ENCODE data around the gene PRG3. TPM values are rescaled to one million over a fixed set of nuclear protein-coding genes. Genes with fewer than 3 reads are reported as not detected.

Gene PRG3
- total and polyA plus RNA-seq, 9 of the 15 experiments (the other 6 are each of a cell fraction or from before 2014, with no cell fraction given) = 0.18 to 0.55 (median 0.38) TPM; not detected in 6

- TF ChIP-seq HOMEZ (CRISPR knock-in tag; IDR thresholded peaks at IDR 0.05) (no peak), NR2C2 (CRISPR knock-in tag; IDR thresholded peaks at IDR 0.05) (no peak), NR2C2 (tag; IDR thresholded peaks at IDR 0.05) (no peak), ZC3H11A (IDR thresholded peaks at IDR 0.05; ENCODE audit: low read depth, low read length) (no peak), CXXC5 (CRISPR knock-in tag; IDR thresholded peaks at IDR 0.05) (peak; percentile 28; the same call in 1 of the 2 replicates), ZBTB7A (IDR thresholded peaks at IDR 0.05; ENCODE audit: borderline replicate concordance, control insufficient read depth, low read depth, low read length) (no peak), ZNF644 (tag; IDR thresholded peaks at IDR 0.05; ENCODE audit: low read depth) (no peak), BHLHE40 (IDR thresholded peaks at IDR 0.05; ENCODE audit: low read length) (0 out of 2 replicates have a peak, but pooled peaks have one; percentile 52), TAF1 (IDR thresholded peaks at IDR 0.05; ENCODE audit: control insufficient read depth, extremely low read depth, insufficient read depth, low read length, severe bottlenecking) (no peak), NBN (IDR thresholded peaks at IDR 0.05; ENCODE audit: low read depth) (no peak), ZNF311 (CRISPR knock-in tag; IDR thresholded peaks at IDR 0.05) (no peak), PBX2 (CRISPR knock-in tag; IDR thresholded peaks at IDR 0.05; ENCODE audit: low read depth) (peak; percentile 74), PBX2 (tag; conservative IDR thresholded peaks at IDR 0.05; ENCODE audit: low read depth) (peak; percentile 97), ATF7 (IDR thresholded peaks at IDR 0.05) (peak; percentile 28; the same call in 1 of the 2 replicates), ZFP91 (CRISPR knock-in tag; IDR thresholded peaks at IDR 0.05) (no peak), ZNF668 (CRISPR knock-in tag; IDR thresholded peaks at IDR 0.05) (no peak), IFI16 (CRISPR knock-in tag; IDR thresholded peaks at IDR 0.05) (no peak), ATF6 (CRISPR knock-in tag; IDR thresholded peaks at IDR 0.05) (no peak), MEIS2 (IDR thresholded peaks at IDR 0.05; ENCODE audit: partially characterized antibody) (peak; percentile 99), FUS (optimal IDR thresholded peaks at IDR 0.05; ENCODE audit: low read depth, low read length) (no peak), CHD4 (IDR thresholded peaks at IDR 0.05; ENCODE audit: insufficient read depth, insufficient replicate concordance, low read depth, low read length, poor library complexity, severe bottlenecking) (peak; percentile 7), CTBP1 (IDR thresholded peaks at IDR 0.05; ENCODE audit: borderline replicate concordance) (peak; percentile 42; the same call in 1 of the 2 replicates)
Measured at GRCh38 chr11:57358543-57358961, 22.4 kb downstream of the PRG3 start (continued).

All from K562 (cell line).